ENCODE measurements around the gene DSCAM. TPM values are rescaled to one million over a fixed set of nuclear protein-coding genes. Genes with fewer than 3 reads are reported as not detected.
"Not testable (repeated sequence)": the region's sequence is repeated elsewhere in the genome, so short reads cannot be mapped to it uniquely, and the experiment has no call there.

Gene DSCAM
- total RNA-seq, 1 donor from 2014 or later: 0.21 TPM

GRCh38 chr21:40333731-40334130 is 513.2 kb downstream of the DSCAM start:
- H3K4me1 Mint-ChIP-seq (ENCODE audit: unreplicated experiment): no peaks in the 10 kb centered on the region
- H3K27me3 Mint-ChIP-seq (ENCODE audit: unreplicated experiment): no peaks in the 10 kb centered on the region
- H3K4me3 Mint-ChIP-seq (ENCODE audit: unreplicated experiment): no peak overlapping the region
- H3K36me3 Mint-ChIP-seq (ENCODE audit: low read depth, unreplicated experiment): no peaks in the 10 kb centered on the region
- TF ChIP-seq CTCF (IDR thresholded peaks at IDR 0.05; ENCODE audit: unreplicated experiment): no peak
- H3K27ac Mint-ChIP-seq (ENCODE audit: unreplicated experiment): no peak overlapping the region
- DNase-seq (ENCODE audit: low spot score): no peak
- H3K9me3 Mint-ChIP-seq (ENCODE audit: unreplicated experiment): peaks cover 20% of the 10 kb centered on the region

GRCh38 chr21:40331804-40332203 is 515.2 kb downstream of the DSCAM start:
- no peak for TF ChIP-seq CTCF (IDR thresholded peaks at IDR 0.05; ENCODE audit: unreplicated experiment)
- Mint-ChIP-seq H3K4me3 (ENCODE audit: unreplicated experiment) (no peak overlapping the region), H3K4me1 (ENCODE audit: unreplicated experiment) (no peaks in the 10 kb centered on the region), H3K27me3 (ENCODE audit: unreplicated experiment) (no peaks in the 10 kb centered on the region), H3K36me3 (ENCODE audit: low read depth, unreplicated experiment) (no peaks in the 10 kb centered on the region), H3K27ac (ENCODE audit: unreplicated experiment) (no peak overlapping the region), H3K9me3 (ENCODE audit: unreplicated experiment) (peaks cover 23% of the 10 kb centered on the region)
- no peak for DNase-seq (ENCODE audit: low spot score)

- Mint-ChIP-seq H3K27ac (ENCODE audit: unreplicated experiment) (no peak overlapping the region), H3K27me3 (ENCODE audit: unreplicated experiment) (no peaks in the 10 kb centered on the region), H3K4me3 (ENCODE audit: unreplicated experiment) (no peak overlapping the region), H3K4me1 (ENCODE audit: unreplicated experiment) (no peaks in the 10 kb centered on the region), H3K36me3 (ENCODE audit: low read depth, unreplicated experiment) (no peaks in the 10 kb centered on the region), H3K9me3 (ENCODE audit: unreplicated experiment) (peaks cover 25% of the 10 kb centered on the region)
- no peak for TF ChIP-seq CTCF (IDR thresholded peaks at IDR 0.05; ENCODE audit: unreplicated experiment)
- DNase-seq (ENCODE audit: low spot score): no peak
Observed at GRCh38 chr21:40331172-40331571, 515.8 kb downstream of the DSCAM start.

GRCh38 chr21:40324389-40324788 is 522.6 kb downstream of the DSCAM start:
- H3K36me3 Mint-ChIP-seq (ENCODE audit: low read depth, unreplicated experiment): peaks cover 7% of the 10 kb centered on the region
- DNase-seq (ENCODE audit: low spot score): no peak
- H3K27ac Mint-ChIP-seq (ENCODE audit: unreplicated experiment): no peak overlapping the region
- no peak overlapping the region for H3K4me3 Mint-ChIP-seq (ENCODE audit: unreplicated experiment)
- no peaks in the 10 kb centered on the region for H3K4me1 Mint-ChIP-seq (ENCODE audit: unreplicated experiment)
- peaks cover 32% of the 10 kb centered on the region for H3K9me3 Mint-ChIP-seq (ENCODE audit: unreplicated experiment)
- no peaks in the 10 kb centered on the region for H3K27me3 Mint-ChIP-seq (ENCODE audit: unreplicated experiment)
- no peak for TF ChIP-seq CTCF (IDR thresholded peaks at IDR 0.05; ENCODE audit: unreplicated experiment)

GRCh38 chr21:40320718-40321117 is 526.2 kb downstream of the DSCAM start:
- H3K4me3 Mint-ChIP-seq (ENCODE audit: unreplicated experiment); H3K4me1 Mint-ChIP-seq (ENCODE audit: unreplicated experiment); H3K36me3 Mint-ChIP-seq (ENCODE audit: low read depth, unreplicated experiment); H3K27ac Mint-ChIP-seq (ENCODE audit: unreplicated experiment); DNase-seq (ENCODE audit: low spot score); H3K27me3 Mint-ChIP-seq (ENCODE audit: unreplicated experiment): not testable (repeated sequence)
- peaks cover 37% of the 10 kb centered on the region for H3K9me3 Mint-ChIP-seq (ENCODE audit: unreplicated experiment)

- Mint-ChIP-seq H3K9me3 (ENCODE audit: unreplicated experiment) (peaks cover 35% of the 10 kb centered on the region), H3K27ac (ENCODE audit: unreplicated experiment) (no peak overlapping the region), H3K4me3 (ENCODE audit: unreplicated experiment) (no peak overlapping the region), H3K4me1 (ENCODE audit: unreplicated experiment) (no peaks in the 10 kb centered on the region), H3K27me3 (ENCODE audit: unreplicated experiment) (no peaks in the 10 kb centered on the region), H3K36me3 (ENCODE audit: low read depth, unreplicated experiment) (peaks cover 7% of the 10 kb centered on the region)
- no peak for TF ChIP-seq CTCF (IDR thresholded peaks at IDR 0.05; ENCODE audit: unreplicated experiment)
- no peak for DNase-seq (ENCODE audit: low spot score)
Observed at GRCh38 chr21:40318371-40318770, 528.6 kb downstream of the DSCAM start.

All from endothelial cell (in vitro differentiated cells).